ENCODE results near the gene RPRD1B.

Gene RPRD1B

DNA sequence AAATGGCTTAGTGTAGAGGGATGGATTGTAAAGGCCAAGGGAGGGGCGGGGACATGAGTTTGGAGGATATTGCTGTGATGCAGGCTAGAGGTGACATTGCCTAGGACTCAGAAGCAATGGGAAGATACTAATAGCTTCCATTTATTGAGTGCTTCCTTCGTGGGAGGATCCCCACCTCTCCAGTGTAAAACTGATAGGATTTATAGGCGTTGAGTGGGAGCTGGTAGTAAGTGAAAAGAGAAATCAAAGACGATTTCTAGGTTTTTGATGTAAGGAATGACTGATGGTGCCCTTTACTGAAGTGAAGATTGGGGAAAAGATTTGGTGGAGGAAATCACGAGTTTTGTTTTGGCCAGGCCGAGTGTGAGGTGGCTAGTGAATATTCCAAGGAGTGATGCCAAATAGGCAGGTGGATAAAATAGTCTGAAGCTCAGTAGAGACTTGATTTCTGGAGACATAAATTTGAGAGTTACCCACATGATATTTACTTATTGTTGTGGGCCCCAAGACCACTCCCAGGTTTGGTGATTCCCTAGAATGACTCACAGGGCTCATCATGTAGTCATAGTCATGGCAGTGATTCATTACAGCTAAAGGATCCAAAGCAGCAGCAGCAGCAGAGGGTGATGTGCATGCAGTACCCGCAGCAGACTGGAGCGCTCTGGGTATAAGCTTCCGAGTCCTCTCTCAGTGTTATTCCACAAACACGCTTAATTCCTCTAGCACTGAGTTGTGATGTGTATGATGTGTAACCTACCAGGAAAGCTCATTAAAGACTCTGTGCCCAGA, 10.2 kb downstream of the RPRD1B start:
- H3K27ac ChIP-seq = no peak overlapping the region
- TF ChIP-seq CTCF (IDR thresholded peaks at IDR 0.05) = no peak
- no peak for TF ChIP-seq ZFX (IDR thresholded peaks at IDR 0.05; ENCODE audit: borderline replicate concordance)

GRCh38 chr20:38044685-38045084, 11.1 kb downstream of the RPRD1B start:
- no peak overlapping the region for H3K27ac ChIP-seq
- TF ChIP-seq CTCF (IDR thresholded peaks at IDR 0.05) (no peak), ZFX (IDR thresholded peaks at IDR 0.05; ENCODE audit: borderline replicate concordance) (no peak)

DNA sequence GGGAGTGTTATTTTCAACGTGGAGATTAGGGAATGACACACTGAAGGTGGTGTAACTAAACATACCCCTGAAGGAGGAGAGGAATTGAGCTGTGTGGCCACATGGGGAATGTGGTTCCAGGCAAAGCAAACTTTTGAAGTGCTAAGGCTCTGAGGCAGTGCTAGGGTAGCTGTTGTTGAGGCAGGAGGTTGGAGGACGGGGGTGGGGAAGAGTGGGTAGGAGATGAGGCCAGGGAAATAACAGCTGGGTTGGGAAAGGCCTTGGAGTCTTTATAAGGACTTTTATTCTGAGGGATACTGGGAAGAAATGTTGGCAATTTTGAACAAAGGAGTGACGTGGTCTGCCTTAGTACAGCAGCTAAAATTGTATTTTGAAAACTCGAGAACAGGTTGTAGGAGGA, 13.0 kb downstream of the RPRD1B start:
- TF ChIP-seq CTCF (IDR thresholded peaks at IDR 0.05) (no peak), ZFX (IDR thresholded peaks at IDR 0.05; ENCODE audit: borderline replicate concordance) (no peak)
- H3K27ac ChIP-seq = no peak overlapping the region

DNA sequence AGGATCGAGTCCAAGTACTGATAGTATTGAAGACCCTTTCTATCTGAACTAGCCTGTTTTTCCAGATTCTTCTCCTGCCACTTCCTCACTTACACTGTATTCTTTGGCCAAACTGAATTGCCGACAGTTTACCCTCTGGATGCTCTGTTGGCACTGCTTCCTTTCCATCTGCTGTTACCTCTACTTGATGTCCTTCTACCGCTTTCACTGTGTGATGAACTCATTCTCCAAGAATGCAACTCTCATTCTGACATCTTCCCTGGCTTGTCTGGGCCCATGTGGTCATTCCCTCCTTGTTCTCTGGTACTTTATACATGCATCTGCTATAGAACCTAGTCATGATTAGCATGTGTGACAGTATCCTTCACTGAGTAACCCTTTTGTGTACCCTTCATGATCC, 16.3 kb downstream of the RPRD1B start:
- no peak overlapping the region for H3K27ac ChIP-seq
- TF ChIP-seq CTCF (IDR thresholded peaks at IDR 0.05) (no peak), ZFX (IDR thresholded peaks at IDR 0.05; ENCODE audit: borderline replicate concordance) (no peak)

- no peak overlapping the region for H3K27ac ChIP-seq
- no peak for TF ChIP-seq ZFX (IDR thresholded peaks at IDR 0.05; ENCODE audit: borderline replicate concordance)
- TF ChIP-seq CTCF (IDR thresholded peaks at IDR 0.05) = no peak
Measured at GRCh38 chr20:38050686-38051085, 17.1 kb downstream of the RPRD1B start.

DNA sequence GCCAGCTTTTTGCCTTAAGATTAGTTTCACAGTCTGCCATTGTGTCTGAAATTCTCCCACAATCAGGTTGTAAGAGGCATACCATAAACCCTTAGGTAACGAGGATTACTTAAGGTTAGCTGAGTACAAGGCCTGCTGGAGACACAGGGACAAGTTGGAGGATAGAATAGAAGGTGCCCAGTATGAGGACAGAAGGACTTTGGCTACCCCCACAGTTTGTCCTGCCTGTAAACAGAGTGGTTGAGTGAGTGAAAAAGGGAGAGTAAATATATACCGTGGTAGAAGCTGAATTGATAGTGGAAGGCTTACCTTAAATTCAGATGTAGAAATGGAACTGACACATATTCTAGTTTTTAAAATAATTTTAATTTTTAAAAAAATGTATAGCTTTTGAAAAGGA, 19.3 kb downstream of the RPRD1B start:
- TF ChIP-seq CTCF (IDR thresholded peaks at IDR 0.05) (no peak), ZFX (IDR thresholded peaks at IDR 0.05; ENCODE audit: borderline replicate concordance) (no peak)
- no peak overlapping the region for H3K27ac ChIP-seq

GRCh38 chr20:38054647-38055046, 21.1 kb downstream of the RPRD1B start:
- H3K27ac ChIP-seq = no peak overlapping the region
- TF ChIP-seq ZFX (IDR thresholded peaks at IDR 0.05; ENCODE audit: borderline replicate concordance) (no peak), CTCF (IDR thresholded peaks at IDR 0.05) (no peak)
